Measurements from ENCODE around the gene GPER1.

DNA sequence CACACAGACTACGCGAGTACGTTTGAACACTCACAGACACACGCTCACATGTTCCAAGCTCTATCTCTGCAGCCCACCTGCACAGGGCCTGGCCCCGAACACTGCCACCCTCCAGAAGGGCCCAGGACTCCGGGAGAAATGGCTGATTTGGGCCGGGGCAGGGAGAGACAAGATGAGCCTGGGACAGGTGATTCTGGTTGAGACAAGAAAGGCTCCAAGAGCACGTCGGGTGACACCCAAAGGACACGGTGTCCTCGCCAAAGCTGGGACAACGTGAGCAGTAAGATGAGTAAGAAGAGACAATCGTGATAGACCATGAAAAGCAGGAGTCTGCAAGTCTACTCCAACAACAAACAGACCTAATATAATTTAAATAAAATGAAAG is 9.2 kb downstream of the GPER1 start:
- TF ChIP-seq, protein P1, sequence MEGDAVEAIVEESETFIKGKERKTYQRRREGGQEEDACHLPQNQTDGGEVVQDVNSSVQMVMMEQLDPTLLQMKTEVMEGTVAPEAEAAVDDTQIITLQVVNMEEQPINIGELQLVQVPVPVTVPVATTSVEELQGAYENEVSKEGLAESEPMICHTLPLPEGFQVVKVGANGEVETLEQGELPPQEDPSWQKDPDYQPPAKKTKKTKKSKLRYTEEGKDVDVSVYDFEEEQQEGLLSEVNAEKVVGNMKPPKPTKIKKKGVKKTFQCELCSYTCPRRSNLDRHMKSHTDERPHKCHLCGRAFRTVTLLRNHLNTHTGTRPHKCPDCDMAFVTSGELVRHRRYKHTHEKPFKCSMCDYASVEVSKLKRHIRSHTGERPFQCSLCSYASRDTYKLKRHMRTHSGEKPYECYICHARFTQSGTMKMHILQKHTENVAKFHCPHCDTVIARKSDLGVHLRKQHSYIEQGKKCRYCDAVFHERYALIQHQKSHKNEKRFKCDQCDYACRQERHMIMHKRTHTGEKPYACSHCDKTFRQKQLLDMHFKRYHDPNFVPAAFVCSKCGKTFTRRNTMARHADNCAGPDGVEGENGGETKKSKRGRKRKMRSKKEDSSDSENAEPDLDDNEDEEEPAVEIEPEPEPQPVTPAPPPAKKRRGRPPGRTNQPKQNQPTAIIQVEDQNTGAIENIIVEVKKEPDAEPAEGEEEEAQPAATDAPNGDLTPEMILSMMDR (IDR thresholded peaks at IDR 0.05), result no peak
- no peak for TF ChIP-seq POLR2A (IDR thresholded peaks at IDR 0.05)
